Measurements from ENCODE around the gene CLCN4. TPM values are rescaled to one million over a fixed set of nuclear protein-coding genes. Genes with fewer than 3 reads are reported as not detected.

The CLCN4 gene
- total RNA-seq, 1 donor from 2014 or later: 4.7 TPM

DNA sequence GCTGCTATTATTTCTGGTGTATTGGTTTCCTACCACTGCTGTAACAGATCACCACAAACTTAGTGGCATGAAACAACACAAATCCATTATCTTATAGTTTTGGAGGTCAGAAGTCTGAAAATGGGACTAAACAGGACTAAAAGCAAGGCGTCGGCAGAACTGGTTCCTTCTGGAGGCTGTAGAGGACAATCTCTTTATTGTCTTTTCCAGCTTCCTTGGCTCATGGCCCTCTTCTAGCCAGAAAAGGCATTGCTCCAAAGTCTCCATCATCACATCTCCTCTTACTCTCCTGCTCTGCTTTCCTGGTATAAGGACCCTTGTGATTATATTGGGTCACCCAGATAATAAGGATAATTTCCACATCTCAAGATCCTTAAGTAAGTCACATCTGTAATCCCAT, 121.9 kb downstream of the CLCN4 start:
- TF ChIP-seq, protein P1, sequence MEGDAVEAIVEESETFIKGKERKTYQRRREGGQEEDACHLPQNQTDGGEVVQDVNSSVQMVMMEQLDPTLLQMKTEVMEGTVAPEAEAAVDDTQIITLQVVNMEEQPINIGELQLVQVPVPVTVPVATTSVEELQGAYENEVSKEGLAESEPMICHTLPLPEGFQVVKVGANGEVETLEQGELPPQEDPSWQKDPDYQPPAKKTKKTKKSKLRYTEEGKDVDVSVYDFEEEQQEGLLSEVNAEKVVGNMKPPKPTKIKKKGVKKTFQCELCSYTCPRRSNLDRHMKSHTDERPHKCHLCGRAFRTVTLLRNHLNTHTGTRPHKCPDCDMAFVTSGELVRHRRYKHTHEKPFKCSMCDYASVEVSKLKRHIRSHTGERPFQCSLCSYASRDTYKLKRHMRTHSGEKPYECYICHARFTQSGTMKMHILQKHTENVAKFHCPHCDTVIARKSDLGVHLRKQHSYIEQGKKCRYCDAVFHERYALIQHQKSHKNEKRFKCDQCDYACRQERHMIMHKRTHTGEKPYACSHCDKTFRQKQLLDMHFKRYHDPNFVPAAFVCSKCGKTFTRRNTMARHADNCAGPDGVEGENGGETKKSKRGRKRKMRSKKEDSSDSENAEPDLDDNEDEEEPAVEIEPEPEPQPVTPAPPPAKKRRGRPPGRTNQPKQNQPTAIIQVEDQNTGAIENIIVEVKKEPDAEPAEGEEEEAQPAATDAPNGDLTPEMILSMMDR (IDR thresholded peaks at IDR 0.05): no peak
- no peak for ATAC-seq (ENCODE audit: low read depth)
- H3K27ac Mint-ChIP-seq: no peak overlapping the region
- H3K4me3 Mint-ChIP-seq: no peak overlapping the region
- no peaks in the 10 kb centered on the region for H3K9me3 Mint-ChIP-seq
- ChIA-PET POLR2A (no interaction called here), CTCF (no interaction called here)
- no peak for DNase-seq
- H3K36me3 Mint-ChIP-seq (ENCODE audit: low read depth): no peaks in the 10 kb centered on the region
- H3K27me3 Mint-ChIP-seq: peaks cover 4% of the 10 kb centered on the region
- no peaks in the 10 kb centered on the region for H3K4me1 Mint-ChIP-seq
- intact Hi-C loops (cut with micrococcal nuclease): no loop called here

DNA sequence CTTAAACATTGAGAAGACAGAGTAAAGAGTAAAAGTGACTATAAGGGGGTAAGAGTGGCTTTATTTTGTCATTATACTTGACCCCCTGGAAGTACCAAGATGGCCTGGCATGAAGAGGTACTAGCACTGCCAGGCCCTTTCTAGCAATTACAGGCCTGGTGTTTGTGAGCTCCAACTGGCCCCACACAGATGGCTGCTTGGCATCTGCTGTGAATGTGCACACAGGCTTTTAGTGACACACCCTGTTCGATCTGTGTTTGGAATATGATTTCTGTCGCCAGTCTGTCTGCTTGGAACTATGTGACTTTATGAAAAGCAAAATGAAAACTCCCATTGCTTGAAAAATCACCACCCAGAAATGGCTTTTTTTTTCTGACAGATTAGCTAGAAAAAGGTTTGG, 123.3 kb downstream of the CLCN4 start:
- POLR2A ChIA-PET: no interaction called here
- CTCF ChIA-PET: no interaction called here

DNA sequence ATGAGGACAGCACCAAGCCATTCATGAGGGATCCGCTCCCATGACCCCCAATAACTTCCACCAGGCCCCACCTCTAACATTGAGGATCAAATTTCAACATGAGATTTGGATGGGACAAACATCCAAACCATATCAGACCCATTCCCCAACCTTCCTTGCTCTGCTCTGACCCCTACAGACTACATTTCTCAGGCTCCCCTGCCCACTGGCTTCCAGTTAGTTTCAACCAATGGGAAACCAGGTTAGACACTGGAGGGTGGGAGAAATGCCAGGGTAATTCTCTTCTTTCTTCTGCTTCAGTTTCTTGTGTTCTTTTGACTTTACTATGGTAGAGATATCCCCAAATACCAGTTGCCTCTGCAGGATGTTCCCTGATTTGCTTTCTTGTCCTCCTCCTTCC, 125.7 kb downstream of the CLCN4 start:
- ChIA-PET CTCF (no interaction called here), POLR2A (no interaction called here)
- intact Hi-C loops (cut with micrococcal nuclease): no loop called here
- H3K27ac Mint-ChIP-seq: no peak overlapping the region
- no peaks in the 10 kb centered on the region for H3K9me3 Mint-ChIP-seq
- H3K36me3 Mint-ChIP-seq (ENCODE audit: low read depth): no peaks in the 10 kb centered on the region
- no peak for ATAC-seq (ENCODE audit: low read depth)
- H3K4me3 Mint-ChIP-seq: no peak overlapping the region
- peaks cover 7% of the 10 kb centered on the region for H3K27me3 Mint-ChIP-seq
- no peaks in the 10 kb centered on the region for H3K4me1 Mint-ChIP-seq
- TF ChIP-seq, protein P1 (IDR thresholded peaks at IDR 0.05): no peak
- DNase-seq: no peak

More for the DNA sequence above, 123.3 kb downstream of the CLCN4 start:
- H3K9me3 Mint-ChIP-seq: no peaks in the 10 kb centered on the region
- no peak for DNase-seq
- H3K4me3 Mint-ChIP-seq: no peak overlapping the region
- TF ChIP-seq, protein P1 (IDR thresholded peaks at IDR 0.05): no peak
- H3K36me3 Mint-ChIP-seq (ENCODE audit: low read depth): no peaks in the 10 kb centered on the region
- ATAC-seq (ENCODE audit: low read depth): no peak
- H3K27ac Mint-ChIP-seq: no peak overlapping the region
- no peaks in the 10 kb centered on the region for H3K4me1 Mint-ChIP-seq
- peaks cover 4% of the 10 kb centered on the region for H3K27me3 Mint-ChIP-seq
- intact Hi-C loops (cut with micrococcal nuclease): no loop called here

DNA sequence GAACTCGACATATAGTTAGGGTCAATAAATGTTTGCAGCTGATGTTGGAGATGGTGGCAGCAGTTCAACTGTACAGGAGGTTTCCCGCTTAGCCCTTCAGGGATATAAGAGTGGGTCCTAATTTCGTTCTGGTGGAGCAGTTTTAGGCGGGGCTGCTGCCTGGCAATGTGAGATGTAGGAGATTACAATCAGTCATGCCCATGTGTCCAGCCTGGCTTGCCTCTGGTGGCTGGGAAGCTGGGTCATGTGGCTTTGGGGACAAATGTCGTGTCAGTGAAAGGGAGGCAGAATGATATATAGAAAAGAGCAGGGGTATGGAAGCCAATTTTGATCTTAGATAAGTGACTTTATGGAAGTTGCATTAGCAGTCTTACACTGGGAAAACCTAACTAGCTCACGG, 129.4 kb downstream of the CLCN4 start:
- H3K36me3 Mint-ChIP-seq (ENCODE audit: low read depth): no peaks in the 10 kb centered on the region
- no peaks in the 10 kb centered on the region for H3K4me1 Mint-ChIP-seq
- no peaks in the 10 kb centered on the region for H3K9me3 Mint-ChIP-seq
- H3K27me3 Mint-ChIP-seq: peaks cover 10% of the 10 kb centered on the region
- ATAC-seq (ENCODE audit: low read depth) (no peak), DNase-seq (no peak)
- ChIA-PET POLR2A (no interaction called here), CTCF (no interaction called here)
- intact Hi-C loops (cut with micrococcal nuclease): no loop called here
- no peak overlapping the region for H3K4me3 Mint-ChIP-seq
- no peak overlapping the region for H3K27ac Mint-ChIP-seq
- TF ChIP-seq, protein P1 (IDR thresholded peaks at IDR 0.05): no peak

Other genes starting within 250 kb of the CLCN4 start
- not detected in 2 replicates for gene CLDN34, start 189.6 kb upstream of the CLCN4 start, total RNA-seq

Measured in activated B cell treated with CpG ODN at 0.5 μM for 24 hours (primary cell).